Tibial artery (tissue), 4 donors: ENCODE results near the gene MYO18A.

Experiments
- DNase-seq, 2 donors: peaks; one replicate each; pipeline ENCODE4 v3.0.0-alpha.2; 2019
- H3K27ac ChIP-seq, 2 donors: fragments of 200-600 bp; sonication (generic) in 1 of 2; 1 replicate in 1 of 2; 2 replicates in 1 of 2; pipeline ENCODE4 v1.5.1; 2018 to 2019; ENCODE audit warnings: mild to moderate bottlenecking in 1 of 2
- H3K27me3 ChIP-seq, 2 donors: fragments of 200-600 bp; sonication (generic) in 1 of 2; one replicate each; pipeline versions ENCODE4 v1.5.1 to v1.6.0; 2016 to 2019
- H3K36me3 ChIP-seq, 3 donors: fragments of 200-600 bp; sonication (generic) in 2 of 3; one replicate each; pipeline ENCODE4 v1.5.1; 2016 to 2019; ENCODE audit warnings: mild to moderate bottlenecking in 2 of 3
- H3K4me1 ChIP-seq, 4 donors: fragments of 200-600 bp; sonication (generic) in 2 of 4; 1 replicate in 3 of 4; 2 replicates in 1 of 4; pipeline ENCODE4 v1.5.1; 2016 to 2019
- H3K4me3 ChIP-seq, 2 donors: fragments of 200-600 bp; sonication (generic) in 1 of 2; 1 replicate in 1 of 2; 2 replicates in 1 of 2; pipeline ENCODE4 v1.5.1; 2018 to 2019; ENCODE audit warnings: mild to moderate bottlenecking in 2 of 2
- H3K9me3 ChIP-seq, 3 donors: fragments of 200-600 bp; sonication (generic) in 1 of 3; one replicate each; pipeline ENCODE4 v1.5.1; 2016 to 2019
- intact Hi-C: fragments of 100-400 bp; cut with DNase I; formaldehyde crosslinking; loops from one replicate; pipeline ENCODE4 v1.15.0; 2023; ENCODE audit warnings: low total_unique reads
- TF ChIP-seq, protein P1 (sequence below), 2 experiments: fragments of 200-600 bp in 1 of 2; fragments of 450-650 bp in 1 of 2; IDR thresholded peaks; one replicate each; pipeline ENCODE4 v1.5.1; 2017 to 2019; ENCODE audit warnings: antibody characterized with exemption in 2 of 2, mild to moderate bottlenecking in 1 of 2, moderate library complexity in 1 of 2

Gene MYO18A

DNA sequence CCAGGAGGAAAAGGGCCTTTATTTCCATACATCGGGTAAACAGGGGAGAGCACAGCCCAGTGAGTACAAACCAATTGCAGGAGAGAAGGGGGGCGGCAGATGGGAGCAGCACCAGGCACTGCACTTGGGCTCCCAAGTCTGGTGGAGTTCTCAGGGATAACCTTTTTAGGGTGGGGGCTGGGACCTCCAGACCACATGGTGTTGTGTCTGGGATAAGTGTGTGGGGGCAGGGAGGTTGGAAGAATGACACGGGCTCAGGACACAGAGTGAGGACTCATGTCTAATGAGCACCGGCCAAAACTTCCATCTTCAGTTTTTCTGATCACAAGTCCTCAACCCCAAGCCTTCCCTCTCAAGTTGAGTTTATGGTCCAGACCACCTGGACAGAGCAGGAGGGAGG, 106.7 kb downstream of the MYO18A start:
- peaks cover 0 to 8% (median 3%) of the 10 kb centered on the region in 4 donors for H3K4me1 ChIP-seq
- no peak for DNase-seq
- intact Hi-C loops = no loop called here

DNA sequence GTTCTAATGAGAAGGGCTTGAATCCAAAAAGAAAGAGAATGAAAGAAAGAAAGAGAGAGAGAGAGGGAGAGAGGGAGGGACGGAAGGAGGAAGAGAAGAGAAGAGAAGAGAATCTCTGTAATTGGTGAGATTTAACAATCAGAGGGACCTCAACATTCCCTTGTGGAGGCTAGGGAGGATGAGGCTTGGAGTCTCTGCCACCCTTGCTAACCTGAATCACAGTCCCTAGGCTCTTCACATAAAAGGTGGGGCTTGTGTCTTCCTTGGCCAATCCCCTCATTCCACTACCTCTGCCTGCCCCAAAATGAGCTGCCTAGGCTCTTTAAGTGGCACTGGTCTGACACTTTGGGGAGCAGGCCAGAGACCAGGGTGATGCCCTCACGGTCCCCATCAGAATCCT, 107.2 kb downstream of the MYO18A start:
- Histone ChIP-seq H3K4me3 (no peak overlapping the region), H3K27me3 (peaks cover 0 to 16% of the 10 kb centered on the region in 2 donors), H3K9me3 (no peaks in the 10 kb centered on the region), H3K36me3 (peaks cover 0 to 37% (median 6%) of the 10 kb centered on the region in 3 donors), H3K27ac (no peak overlapping the region), H3K4me1 (peaks cover 0 to 8% (median 3%) of the 10 kb centered on the region in 4 donors)
- no peak for DNase-seq
- intact Hi-C loops = no loop called here
- TF ChIP-seq, protein P1, sequence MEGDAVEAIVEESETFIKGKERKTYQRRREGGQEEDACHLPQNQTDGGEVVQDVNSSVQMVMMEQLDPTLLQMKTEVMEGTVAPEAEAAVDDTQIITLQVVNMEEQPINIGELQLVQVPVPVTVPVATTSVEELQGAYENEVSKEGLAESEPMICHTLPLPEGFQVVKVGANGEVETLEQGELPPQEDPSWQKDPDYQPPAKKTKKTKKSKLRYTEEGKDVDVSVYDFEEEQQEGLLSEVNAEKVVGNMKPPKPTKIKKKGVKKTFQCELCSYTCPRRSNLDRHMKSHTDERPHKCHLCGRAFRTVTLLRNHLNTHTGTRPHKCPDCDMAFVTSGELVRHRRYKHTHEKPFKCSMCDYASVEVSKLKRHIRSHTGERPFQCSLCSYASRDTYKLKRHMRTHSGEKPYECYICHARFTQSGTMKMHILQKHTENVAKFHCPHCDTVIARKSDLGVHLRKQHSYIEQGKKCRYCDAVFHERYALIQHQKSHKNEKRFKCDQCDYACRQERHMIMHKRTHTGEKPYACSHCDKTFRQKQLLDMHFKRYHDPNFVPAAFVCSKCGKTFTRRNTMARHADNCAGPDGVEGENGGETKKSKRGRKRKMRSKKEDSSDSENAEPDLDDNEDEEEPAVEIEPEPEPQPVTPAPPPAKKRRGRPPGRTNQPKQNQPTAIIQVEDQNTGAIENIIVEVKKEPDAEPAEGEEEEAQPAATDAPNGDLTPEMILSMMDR (IDR thresholded peaks at IDR 0.05) = no peak

More for the DNA sequence above, 106.7 kb downstream of the MYO18A start:
- no peak overlapping the region for H3K27ac ChIP-seq
- H3K9me3 ChIP-seq = no peaks in the 10 kb centered on the region
- peaks cover 0 to 42% (median 7%) of the 10 kb centered on the region in 3 donors for H3K36me3 ChIP-seq
- no peak overlapping the region for H3K4me3 ChIP-seq
- peaks cover 0 to 16% of the 10 kb centered on the region in 2 donors for H3K27me3 ChIP-seq
- TF ChIP-seq, protein P1 (IDR thresholded peaks at IDR 0.05) = no peak

DNA sequence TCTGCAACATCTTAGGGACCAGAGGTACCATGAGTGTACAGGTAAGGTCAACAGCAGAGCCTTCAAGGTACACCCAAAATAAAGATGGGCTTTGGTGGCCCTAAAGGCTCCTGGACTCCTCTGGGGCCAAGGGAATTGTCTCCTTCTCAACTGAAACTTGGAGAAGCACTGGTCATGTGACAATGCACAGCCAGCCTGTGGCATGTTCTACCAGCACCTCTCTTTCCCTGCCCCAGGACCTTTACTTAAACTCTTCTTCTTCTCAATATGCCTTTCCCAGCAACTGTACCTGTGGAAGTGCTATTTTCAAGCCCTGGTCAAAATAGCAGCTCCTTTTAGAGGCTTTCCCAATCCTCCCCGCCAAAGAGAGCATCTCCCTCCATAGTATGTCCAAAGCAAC, 108.9 kb downstream of the MYO18A start:
- Histone ChIP-seq H3K36me3 (peaks cover 0 to 22% (median 0%) of the 10 kb centered on the region in 3 donors), H3K4me1 (peaks cover 0 to 8% (median 3%) of the 10 kb centered on the region in 4 donors), H3K27ac (no peak overlapping the region), H3K27me3 (peaks cover 0 to 16% of the 10 kb centered on the region in 2 donors), H3K4me3 (no peak overlapping the region), H3K9me3 (no peaks in the 10 kb centered on the region)
- TF ChIP-seq, protein P1 (IDR thresholded peaks at IDR 0.05) = no peak
- intact Hi-C loops = no loop called here
- DNase-seq = no peak

DNA sequence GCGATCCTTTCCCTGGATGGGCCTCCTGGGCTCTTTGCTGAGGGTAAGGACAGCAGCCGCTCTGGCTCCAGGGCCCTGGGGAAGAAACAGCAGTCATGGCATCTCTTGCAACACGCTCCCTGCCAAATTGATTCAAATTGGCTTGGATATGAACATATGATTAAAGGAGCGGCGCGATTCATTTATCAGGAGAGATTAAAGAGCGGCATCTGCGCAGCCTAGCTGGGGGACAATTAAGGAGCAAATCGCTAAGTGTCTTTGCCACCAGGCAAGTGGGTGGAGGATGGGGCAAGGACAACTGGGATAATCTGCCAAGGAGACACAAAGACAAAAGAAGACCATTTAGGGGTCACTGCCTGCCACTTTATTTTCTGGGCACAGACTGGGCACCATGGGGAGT, 109.4 kb downstream of the MYO18A start:
- intact Hi-C loops = no loop called here
- peaks cover 0 to 17% of the 10 kb centered on the region in 2 donors for H3K27me3 ChIP-seq
- TF ChIP-seq, protein P1 (IDR thresholded peaks at IDR 0.05) = no peak
- no peak overlapping the region for H3K27ac ChIP-seq
- no peaks in the 10 kb centered on the region for H3K9me3 ChIP-seq
- DNase-seq = no peak
- no peak overlapping the region for H3K4me3 ChIP-seq
- peaks cover 0 to 17% (median 0%) of the 10 kb centered on the region in 3 donors for H3K36me3 ChIP-seq
- peaks cover 0 to 8% (median 3%) of the 10 kb centered on the region in 4 donors for H3K4me1 ChIP-seq

DNA sequence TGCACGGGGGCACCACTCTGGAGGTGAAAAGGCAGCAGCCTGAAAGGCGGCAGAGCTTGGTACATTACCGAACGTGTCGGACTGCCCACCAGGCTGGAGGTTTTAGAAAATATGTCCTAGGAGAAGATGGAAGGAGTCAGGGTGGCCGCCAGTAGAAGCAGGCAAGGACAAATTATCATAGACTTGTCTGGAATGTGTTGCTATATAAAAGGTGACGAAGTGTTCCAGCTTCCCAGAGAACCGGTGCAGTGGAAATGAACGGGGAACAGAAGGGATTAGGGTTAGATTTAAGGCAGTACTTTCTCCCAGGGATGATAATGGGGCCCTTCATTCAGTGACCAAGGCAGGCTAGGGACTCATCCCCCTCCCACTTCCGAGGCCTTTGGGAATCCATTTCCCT, 109.9 kb downstream of the MYO18A start:
- Histone ChIP-seq H3K36me3 (peaks cover 0 to 13% (median 0%) of the 10 kb centered on the region in 3 donors), H3K9me3 (no peaks in the 10 kb centered on the region), H3K27me3 (peaks cover 0 to 22% of the 10 kb centered on the region in 2 donors), H3K4me3 (no peak overlapping the region), H3K27ac (no peak overlapping the region), H3K4me1 (peaks cover 0 to 8% (median 3%) of the 10 kb centered on the region in 4 donors)
- TF ChIP-seq, protein P1 (IDR thresholded peaks at IDR 0.05) = no peak
- no peak for DNase-seq
- intact Hi-C loops = no loop called here
